DND-41 (cell line): ENCODE results near the gene NFX1.

Source experiments
- ATAC-seq: fragments of 200-7000 bp; cut with Tn5 transposase; 3 replicates; pipeline ENCODE4 v1.9.1; 2021; ENCODE audit warnings: low read depth; ENCODE audit not compliant: insufficient read depth
- DNase-seq: peaks from one replicate; pipeline ENCODE4 v3.0.0-alpha.2; 2020
- H2AFZ ChIP-seq: 2 replicates; pipeline ENCODE4 v1.6.0; 2012; ENCODE audit warnings: low read depth, low read length
- H3K27ac ChIP-seq: 2 replicates; pipeline ENCODE4 v1.5.1; 2012; ENCODE audit warnings: low read length, inconsistent platforms
- H3K27me3 ChIP-seq: fragments of 200-600 bp; sonication (generic); 2 replicates; pipeline ENCODE4 v1.6.0; 2012; ENCODE audit warnings: low read length, mild to moderate bottlenecking, inconsistent platforms; ENCODE audit not compliant: insufficient read depth, poor library complexity
- H3K36me3 ChIP-seq: 2 replicates; pipeline ENCODE4 v1.5.1; 2012; ENCODE audit warnings: low read length, inconsistent platforms; ENCODE audit not compliant: insufficient read depth
- H3K4me1 ChIP-seq: 2 replicates; pipeline ENCODE4 v1.5.1; 2012; ENCODE audit warnings: mild to moderate bottlenecking, low read length; ENCODE audit not compliant: insufficient read depth
- H3K4me2 ChIP-seq: 2 replicates; pipeline ENCODE4 v1.6.0; 2012; ENCODE audit warnings: mild to moderate bottlenecking, moderate library complexity, low read length, inconsistent platforms; ENCODE audit not compliant: insufficient read depth
- H3K4me3 ChIP-seq, 2 experiments: fragments of 200-600 bp in 1 of 2; shearing (Covaris generic) in 1 of 2; 2 replicates each; pipeline ENCODE4 v1.5.1; 2012 to 2016; ENCODE audit warnings: inconsistent platforms in 2 of 2, low read length in 2 of 2, mild to moderate bottlenecking in 2 of 2, low read depth in 1 of 2, moderate library complexity in 1 of 2
- H3K79me2 ChIP-seq: 2 replicates; pipeline ENCODE4 v1.6.0; 2012; ENCODE audit warnings: low read length, inconsistent platforms; ENCODE audit not compliant: insufficient read depth
- H3K9ac ChIP-seq: 2 replicates; pipeline ENCODE4 v1.6.0; 2012; ENCODE audit warnings: low read depth, mild to moderate bottlenecking, inconsistent platforms, low read length, moderate library complexity
- H3K9me3 ChIP-seq: 2 replicates; pipeline ENCODE4 v1.5.1; 2012; ENCODE audit warnings: low read length, moderate library complexity, mild to moderate bottlenecking, inconsistent platforms; ENCODE audit not compliant: insufficient read depth, severe bottlenecking
- H4K20me1 ChIP-seq: 2 replicates; pipeline ENCODE4 v1.6.0; 2012; ENCODE audit warnings: low read length; ENCODE audit not compliant: insufficient read depth
- EZH2 ChIP-seq: IDR thresholded peaks from 3 replicates; pipeline ENCODE4 v1.6.1; 2012; ENCODE audit warnings: borderline replicate concordance, low read depth, mild to moderate bottlenecking, moderate library complexity, low read length, inconsistent platforms; ENCODE audit not compliant: severe bottlenecking
- TF ChIP-seq, protein P1 (sequence below): IDR thresholded peaks from 2 replicates; pipeline ENCODE4 v1.5.1; 2012; ENCODE audit warnings: borderline replicate concordance, low read length, moderate library complexity, mild to moderate bottlenecking; ENCODE audit not compliant: poor library complexity, severe bottlenecking; ENCODE audit errors: extremely low read depth

Gene NFX1

GRCh38 chr9:33272061-33272460, 18.3 kb upstream of the NFX1 start:
- Histone ChIP-seq H3K36me3 (peaks cover 71% of the 10 kb centered on the region), H3K4me2 (no peak overlapping the region), H3K79me2 (peaks cover 7% of the 10 kb centered on the region), H4K20me1 (no peaks in the 10 kb centered on the region), H2AFZ (no peak overlapping the region), H3K4me3 (no peak overlapping the region), H3K27ac (no peak overlapping the region), H3K9ac (no peak overlapping the region), H3K27me3 (no peaks in the 10 kb centered on the region), H3K4me1 (peaks cover 5% of the 10 kb centered on the region; the same call in 1 of the 2 replicates), H3K9me3 (no peaks in the 10 kb centered on the region)
- no peak for DNase-seq
- no peak for ATAC-seq
- TF ChIP-seq, protein P1, sequence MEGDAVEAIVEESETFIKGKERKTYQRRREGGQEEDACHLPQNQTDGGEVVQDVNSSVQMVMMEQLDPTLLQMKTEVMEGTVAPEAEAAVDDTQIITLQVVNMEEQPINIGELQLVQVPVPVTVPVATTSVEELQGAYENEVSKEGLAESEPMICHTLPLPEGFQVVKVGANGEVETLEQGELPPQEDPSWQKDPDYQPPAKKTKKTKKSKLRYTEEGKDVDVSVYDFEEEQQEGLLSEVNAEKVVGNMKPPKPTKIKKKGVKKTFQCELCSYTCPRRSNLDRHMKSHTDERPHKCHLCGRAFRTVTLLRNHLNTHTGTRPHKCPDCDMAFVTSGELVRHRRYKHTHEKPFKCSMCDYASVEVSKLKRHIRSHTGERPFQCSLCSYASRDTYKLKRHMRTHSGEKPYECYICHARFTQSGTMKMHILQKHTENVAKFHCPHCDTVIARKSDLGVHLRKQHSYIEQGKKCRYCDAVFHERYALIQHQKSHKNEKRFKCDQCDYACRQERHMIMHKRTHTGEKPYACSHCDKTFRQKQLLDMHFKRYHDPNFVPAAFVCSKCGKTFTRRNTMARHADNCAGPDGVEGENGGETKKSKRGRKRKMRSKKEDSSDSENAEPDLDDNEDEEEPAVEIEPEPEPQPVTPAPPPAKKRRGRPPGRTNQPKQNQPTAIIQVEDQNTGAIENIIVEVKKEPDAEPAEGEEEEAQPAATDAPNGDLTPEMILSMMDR, result no peak
- no peak for TF ChIP-seq EZH2

DNA sequence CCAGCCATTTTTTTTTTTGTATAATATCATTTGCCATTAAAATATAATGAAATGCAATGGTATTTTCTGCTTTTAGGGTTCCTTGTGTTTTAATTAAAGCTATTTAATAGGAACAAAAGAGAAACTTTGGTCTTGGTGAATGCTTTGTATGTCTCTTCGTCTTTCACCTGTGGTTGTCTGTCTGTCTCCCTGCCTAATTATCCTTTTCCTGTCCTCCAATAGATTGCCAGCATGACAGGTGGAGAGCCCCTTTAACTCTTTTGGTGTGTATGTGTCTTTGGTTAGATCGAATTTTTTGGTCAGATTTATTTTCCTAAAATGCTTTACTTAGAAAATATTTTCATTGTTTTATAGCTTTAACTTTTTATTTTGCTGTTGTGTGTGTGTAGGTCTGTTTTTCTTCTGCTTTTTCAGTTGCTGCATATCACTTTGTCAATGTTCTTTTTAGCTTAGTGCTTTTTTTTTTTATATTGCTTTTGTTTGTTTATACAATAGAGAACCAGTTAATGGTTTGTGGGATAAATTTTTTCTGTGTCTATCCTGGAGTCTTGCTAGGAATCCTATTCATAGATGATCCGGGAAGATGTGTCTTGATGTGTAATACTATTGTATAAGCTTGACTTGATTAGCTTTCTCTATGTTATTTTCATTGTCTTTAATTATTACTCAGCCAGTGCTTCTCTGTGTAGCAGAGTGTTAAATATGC, 16.9 kb upstream of the NFX1 start:
- no peak overlapping the region for H3K4me2 ChIP-seq
- no peaks in the 10 kb centered on the region for H3K79me2 ChIP-seq
- TF ChIP-seq EZH2, result no peak
- TF ChIP-seq, protein P1, result no peak
- no peak overlapping the region for H3K9ac ChIP-seq
- H3K4me3 ChIP-seq, result no peak overlapping the region
- H4K20me1 ChIP-seq, result no peaks in the 10 kb centered on the region
- H3K4me1 ChIP-seq, result no peaks in the 10 kb centered on the region
- no peak for DNase-seq
- no peak overlapping the region for H3K27ac ChIP-seq
- ATAC-seq, result no peak
- no peaks in the 10 kb centered on the region for H3K9me3 ChIP-seq
- H3K27me3 ChIP-seq, result no peaks in the 10 kb centered on the region
- H2AFZ ChIP-seq, result no peak overlapping the region
- H3K36me3 ChIP-seq, result peaks cover 74% of the 10 kb centered on the region

DNA sequence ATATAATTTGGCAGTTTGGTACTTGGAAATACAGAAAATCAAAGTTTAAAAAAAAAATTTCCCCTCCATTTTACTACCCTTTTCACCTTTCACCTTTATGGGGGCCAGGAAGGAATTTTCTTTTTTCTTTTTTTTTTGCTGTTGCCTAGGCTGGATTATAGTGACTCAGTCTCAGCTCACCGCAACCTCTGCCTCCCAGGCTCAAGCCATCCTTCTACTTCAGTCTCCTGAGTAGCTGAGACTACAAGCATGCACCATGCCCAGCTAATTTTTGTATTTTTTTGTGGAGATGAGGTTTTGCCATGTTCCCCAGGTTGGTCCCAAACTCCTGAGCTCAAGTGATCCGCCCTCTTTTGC, 16.4 kb upstream of the NFX1 start:
- no peaks in the 10 kb centered on the region for H3K9me3 ChIP-seq
- H3K4me3 ChIP-seq, result no peak overlapping the region
- H3K36me3 ChIP-seq, result peaks cover 79% of the 10 kb centered on the region
- H2AFZ ChIP-seq, result no peak overlapping the region
- ATAC-seq, result no peak
- H3K27me3 ChIP-seq, result no peaks in the 10 kb centered on the region
- H3K79me2 ChIP-seq, result no peaks in the 10 kb centered on the region
- H3K9ac ChIP-seq, result no peak overlapping the region
- H3K4me1 ChIP-seq, result no peaks in the 10 kb centered on the region
- H3K27ac ChIP-seq, result no peak overlapping the region
- no peaks in the 10 kb centered on the region for H4K20me1 ChIP-seq
- TF ChIP-seq, protein P1, result no peak
- no peak for TF ChIP-seq EZH2
- H3K4me2 ChIP-seq, result no peak overlapping the region
- no peak for DNase-seq
